OCI-LY1 (cell line): ENCODE measurements around the gene DOCK3.

Experiments used
- H2AFZ ChIP-seq: fragments of 200-600 bp; sonication (generic), shearing (Covaris generic); 2 replicates; pipeline ENCODE4 v1.6.0; 2014; ENCODE audit warnings: antibody characterized with exemption, mild to moderate bottlenecking, low read length
- H3F3A ChIP-seq: fragments of 200-600 bp; sonication (generic), shearing (Covaris generic); 2 replicates; pipeline ENCODE4 v1.6.0; 2014; ENCODE audit warnings: mild to moderate bottlenecking, antibody characterized with exemption, low read length, moderate library complexity; ENCODE audit not compliant: insufficient read depth
- H3K27ac ChIP-seq: fragments of 200-600 bp; sonication (generic); 2 replicates; pipeline ENCODE4 v1.5.1; 2014; ENCODE audit warnings: low read length, mixed run types, mild to moderate bottlenecking, low read depth; ENCODE audit not compliant: poor library complexity, severe bottlenecking
- H3K27me3 ChIP-seq: fragments of 200-600 bp; sonication (generic); 2 replicates; pipeline ENCODE4 v1.6.0; 2014; ENCODE audit warnings: antibody characterized with exemption, mild to moderate bottlenecking, low read length, moderate library complexity; ENCODE audit not compliant: insufficient read depth
- H3K36me3 ChIP-seq: fragments of 200-600 bp; sonication (generic); 2 replicates; pipeline ENCODE4 v1.6.1; 2014; ENCODE audit warnings: mild to moderate bottlenecking, antibody characterized with exemption, low read length, moderate library complexity, mixed read lengths; ENCODE audit not compliant: insufficient read depth
- H3K4me1 ChIP-seq: fragments of 200-600 bp; sonication (generic); 2 replicates; pipeline ENCODE4 v1.5.1; 2014; ENCODE audit warnings: mild to moderate bottlenecking, low read length, moderate library complexity; ENCODE audit not compliant: insufficient read depth, severe bottlenecking
- H3K4me2 ChIP-seq: fragments of 200-600 bp; sonication (generic), shearing (Covaris generic); 2 replicates; pipeline ENCODE4 v1.6.1; 2014; ENCODE audit warnings: low read length
- H3K4me3 ChIP-seq: fragments of 200-600 bp; sonication (generic); 2 replicates; pipeline ENCODE4 v1.5.1; 2014; ENCODE audit warnings: low read length, low read depth, mild to moderate bottlenecking, mixed read lengths; ENCODE audit not compliant: poor library complexity, severe bottlenecking
- H3K79me2 ChIP-seq: fragments of 200-600 bp; shearing (Covaris generic); 2 replicates; pipeline ENCODE4 v1.6.1; 2016; ENCODE audit warnings: mixed run types, low read length, mixed read lengths; ENCODE audit not compliant: insufficient read depth
- H3K9ac ChIP-seq: fragments of 200-600 bp; sonication (generic), shearing (Covaris generic); 2 replicates; pipeline ENCODE4 v1.6.1; 2014; ENCODE audit warnings: mild to moderate bottlenecking, low read length, mixed read lengths
- H3K9me2 ChIP-seq: fragments of 200-600 bp; sonication (generic), shearing (Covaris generic); 2 replicates; pipeline ENCODE4 v1.6.1; 2014; ENCODE audit warnings: low read depth, mild to moderate bottlenecking, low read length, mixed read lengths
- H3K9me3 ChIP-seq: fragments of 200-600 bp; shearing (Covaris generic); 2 replicates; pipeline ENCODE4 v1.6.1; 2014; ENCODE audit warnings: low read length, mixed read lengths
- H4K20me1 ChIP-seq: fragments of 200-600 bp; sonication (generic), shearing (Covaris generic); 2 replicates; pipeline ENCODE4 v1.6.0; 2016; ENCODE audit warnings: mild to moderate bottlenecking, low read length; ENCODE audit not compliant: insufficient read depth
- CTCF ChIP-seq: fragments of 200-600 bp; sonication (generic), shearing (Covaris generic); IDR thresholded peaks from 2 replicates; pipeline ENCODE4 v1.5.1; 2017; ENCODE audit warnings: mild to moderate bottlenecking, antibody characterized with exemption, low read length, moderate library complexity, mixed read lengths
- EZH2 ChIP-seq: fragments of 200-600 bp; sonication (generic), shearing (Covaris generic); IDR thresholded peaks from 2 replicates; pipeline ENCODE4 v1.8.0; 2017; ENCODE audit warnings: borderline replicate concordance, mixed run types, mild to moderate bottlenecking, antibody characterized with exemption, low read length, moderate library complexity, mixed read lengths

DOCK3 gene

GRCh38 chr3:51381333-51381705 lies 706.6 kb downstream of the DOCK3 start:
- peaks cover 9% of the 10 kb centered on the region for H3K79me2 ChIP-seq
- TF ChIP-seq EZH2 = no peak
- TF ChIP-seq CTCF = no peak
- peaks cover 18% of the 10 kb centered on the region for H3K4me1 ChIP-seq
- no peak overlapping the region for H2AFZ ChIP-seq
- H3F3A ChIP-seq = no peaks in the 10 kb centered on the region
- H3K4me3 ChIP-seq = no peak overlapping the region
- H3K27me3 ChIP-seq = 0 out of 2 replicates have a peak, but pooled peaks cover 5% of the 10 kb centered on the region
- H3K9me3 ChIP-seq = no peaks in the 10 kb centered on the region
- H3K27ac ChIP-seq = no peak overlapping the region
- H4K20me1 ChIP-seq = no peaks in the 10 kb centered on the region
- no peak overlapping the region for H3K4me2 ChIP-seq
- peaks cover 6% of the 10 kb centered on the region; the same call in 1 of the 2 replicates for H3K36me3 ChIP-seq
- H3K9ac ChIP-seq = no peak overlapping the region
- no peaks in the 10 kb centered on the region for H3K9me2 ChIP-seq

DNA sequence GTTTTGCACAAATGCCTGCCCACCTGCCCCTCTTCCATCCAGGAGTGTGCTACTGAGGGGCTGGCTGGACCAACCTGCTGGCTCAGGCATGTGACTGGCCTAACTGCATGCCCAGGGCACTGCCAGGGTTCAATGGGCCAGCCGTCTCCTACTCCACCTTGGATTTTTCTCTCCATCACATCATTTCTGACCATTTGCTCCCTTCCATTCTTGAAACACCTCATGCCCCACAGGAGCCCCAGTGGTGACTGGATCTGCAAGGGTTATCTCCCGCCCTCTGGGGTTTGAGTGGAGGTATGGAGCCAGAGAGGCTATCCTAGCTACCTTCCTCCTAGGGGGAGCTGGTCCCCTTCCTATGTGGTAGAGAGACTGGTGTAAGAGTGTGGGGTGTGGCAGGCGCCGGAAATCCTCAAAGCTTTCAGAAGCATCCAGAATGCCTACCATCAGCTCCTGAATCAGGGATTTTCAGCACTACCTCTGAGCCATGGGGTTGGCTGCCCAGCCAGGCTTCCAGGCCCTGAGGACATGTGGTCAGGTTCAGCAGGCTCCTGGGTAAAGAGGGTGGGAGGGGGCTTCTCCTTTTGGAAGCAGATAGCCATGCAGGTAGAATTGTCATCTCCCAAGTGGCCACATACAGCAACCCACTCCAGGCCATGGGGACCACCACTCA lies 707.5 kb downstream of the DOCK3 start:
- peaks cover 27% of the 10 kb centered on the region for H3K4me1 ChIP-seq
- no peak overlapping the region for H3K9ac ChIP-seq
- H3F3A ChIP-seq = no peaks in the 10 kb centered on the region
- peaks cover 13% of the 10 kb centered on the region; the same call in 1 of the 2 replicates for H3K36me3 ChIP-seq
- no peak overlapping the region for H3K27ac ChIP-seq
- H3K9me2 ChIP-seq = no peaks in the 10 kb centered on the region
- H4K20me1 ChIP-seq = no peaks in the 10 kb centered on the region
- TF ChIP-seq CTCF (no peak), EZH2 (no peak)
- H3K9me3 ChIP-seq = no peaks in the 10 kb centered on the region
- no peak overlapping the region for H2AFZ ChIP-seq
- no peak overlapping the region for H3K4me3 ChIP-seq
- H3K4me2 ChIP-seq = no peak overlapping the region
- H3K79me2 ChIP-seq = peaks cover 15% of the 10 kb centered on the region
- 0 out of 2 replicates have a peak, but pooled peaks cover 5% of the 10 kb centered on the region for H3K27me3 ChIP-seq

DNA sequence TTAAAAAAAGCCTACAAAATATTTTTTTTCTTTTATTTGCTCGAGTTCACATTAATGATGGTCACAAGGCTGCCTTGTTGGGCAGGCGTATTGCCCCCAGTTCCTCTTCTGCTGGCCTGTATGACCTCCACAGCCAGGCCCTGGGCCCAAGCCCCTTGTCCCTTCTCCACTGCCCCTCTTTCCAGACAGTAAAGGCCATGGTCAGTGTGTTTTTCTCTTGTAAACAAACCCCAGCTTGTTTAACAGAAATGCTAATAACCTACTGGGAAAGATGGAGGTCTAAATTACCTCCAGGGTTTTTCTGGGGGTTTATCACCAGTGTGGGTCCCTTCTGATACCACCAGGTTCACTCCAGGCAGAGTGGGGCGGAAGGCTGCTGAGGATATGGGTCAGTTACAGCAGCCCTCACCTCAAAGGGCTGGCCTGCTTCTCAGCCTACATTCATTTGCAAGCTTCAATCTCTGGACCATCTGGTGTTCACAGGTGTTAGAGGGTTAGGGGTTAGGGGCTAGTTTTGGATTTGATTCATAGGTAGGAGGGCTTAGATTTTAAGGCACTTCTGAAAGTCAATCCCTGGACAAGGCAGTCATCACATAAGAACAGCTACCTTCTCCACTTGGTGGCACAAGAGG lies 708.3 kb downstream of the DOCK3 start:
- Histone ChIP-seq H2AFZ (no peak overlapping the region), H3K4me2 (peak overlapping the region; percentile 78), H4K20me1 (no peaks in the 10 kb centered on the region), H3K9ac (peak overlapping the region; percentile 91; the same call in 1 of the 2 replicates), H3K27ac (no peak overlapping the region), H3K36me3 (peaks cover 21% of the 10 kb centered on the region; the same call in 1 of the 2 replicates), H3K4me3 (peak overlapping the region; percentile 87), H3K4me1 (peaks cover 36% of the 10 kb centered on the region), H3K9me3 (no peaks in the 10 kb centered on the region), H3K9me2 (no peaks in the 10 kb centered on the region), H3K79me2 (peaks cover 15% of the 10 kb centered on the region), H3F3A (no peaks in the 10 kb centered on the region), H3K27me3 (0 out of 2 replicates have a peak, but pooled peaks cover 3% of the 10 kb centered on the region)
- TF ChIP-seq EZH2 = no peak
- TF ChIP-seq CTCF = no peak
